Caki2 (cell line): ENCODE data around the gene HTR3A. TPM values are rescaled to one million over a fixed set of nuclear protein-coding genes. Genes with fewer than 3 reads are reported as not detected.
A peak's percentile ranks its signal among the peaks of the same experiment; 100 is the strongest.
"Not testable (repeated sequence)": the region's sequence is repeated elsewhere in the genome, so short reads cannot be mapped to it uniquely, and the experiment has no call there.

Experiments
- DNase-seq: peaks from one replicate; pipeline ENCODE4 v3.0.0-alpha.2; 2015; ENCODE audit warnings: low read depth
- in situ Hi-C: cut with HindIII; loops from 2 replicates; pipeline ENCODE4 v1.10.0; 2016; ENCODE audit warnings: low sequenced_read_pairs, low pct_unique_long_range_greater_than_20kb, mixed read lengths
- total RNA-seq: library from RNA; depleted of rRNA; stranded (reverse); fragments of >200 nt; shearing (Covaris generic); gene quantifications from 2 replicates; pipeline ENCODE4 v1.2.3, GENCODE V29; 2014; ENCODE audit warnings: low replicate concordance; rRNA removed

Gene HTR3A
- total RNA-seq, result not detected in 2 replicates

DNA sequence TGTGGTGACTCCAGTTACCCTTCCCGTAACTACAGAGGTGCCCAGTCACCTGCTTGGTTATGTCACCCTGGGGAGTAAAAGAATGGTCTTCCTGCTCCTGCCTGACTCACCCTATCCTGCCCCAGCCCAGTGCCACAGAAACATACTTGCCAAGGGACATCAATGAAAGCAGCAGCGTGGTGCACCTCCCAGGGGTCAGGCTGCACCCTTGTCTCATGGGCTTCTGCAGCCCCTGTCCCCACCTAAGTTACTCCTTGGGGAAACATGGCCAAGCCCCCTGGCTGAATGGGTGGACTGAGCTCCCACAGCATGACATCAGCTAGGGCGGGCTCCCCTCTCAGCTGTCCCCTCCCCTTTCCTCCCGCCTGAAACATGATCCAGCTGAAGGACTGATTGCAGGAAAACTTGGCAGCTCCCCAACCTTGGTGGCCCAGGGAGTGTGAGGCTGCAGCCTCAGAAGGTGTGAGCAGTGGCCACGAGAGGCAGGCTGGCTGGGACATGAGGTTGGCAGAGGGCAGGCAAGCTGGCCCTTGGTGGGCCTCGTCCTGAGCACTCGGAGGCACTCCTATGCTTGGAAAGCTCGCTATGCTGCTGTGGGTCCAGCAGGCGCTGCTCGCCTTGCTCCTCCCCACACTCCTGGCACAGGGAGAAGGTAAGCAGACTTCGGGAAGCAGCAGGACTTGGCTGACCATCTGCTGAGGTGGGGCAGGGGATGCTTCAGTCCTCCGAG, at the start of gene HTR3A:
Gene HTR3A, plus strand, starts transcription at position 368 of the 730 bp plus-strand sequence. Its CDS starts 218 bp downstream, at position 586.
- peak; percentile 84 for DNase-seq
- in situ Hi-C loops, result no loop called here

DNA sequence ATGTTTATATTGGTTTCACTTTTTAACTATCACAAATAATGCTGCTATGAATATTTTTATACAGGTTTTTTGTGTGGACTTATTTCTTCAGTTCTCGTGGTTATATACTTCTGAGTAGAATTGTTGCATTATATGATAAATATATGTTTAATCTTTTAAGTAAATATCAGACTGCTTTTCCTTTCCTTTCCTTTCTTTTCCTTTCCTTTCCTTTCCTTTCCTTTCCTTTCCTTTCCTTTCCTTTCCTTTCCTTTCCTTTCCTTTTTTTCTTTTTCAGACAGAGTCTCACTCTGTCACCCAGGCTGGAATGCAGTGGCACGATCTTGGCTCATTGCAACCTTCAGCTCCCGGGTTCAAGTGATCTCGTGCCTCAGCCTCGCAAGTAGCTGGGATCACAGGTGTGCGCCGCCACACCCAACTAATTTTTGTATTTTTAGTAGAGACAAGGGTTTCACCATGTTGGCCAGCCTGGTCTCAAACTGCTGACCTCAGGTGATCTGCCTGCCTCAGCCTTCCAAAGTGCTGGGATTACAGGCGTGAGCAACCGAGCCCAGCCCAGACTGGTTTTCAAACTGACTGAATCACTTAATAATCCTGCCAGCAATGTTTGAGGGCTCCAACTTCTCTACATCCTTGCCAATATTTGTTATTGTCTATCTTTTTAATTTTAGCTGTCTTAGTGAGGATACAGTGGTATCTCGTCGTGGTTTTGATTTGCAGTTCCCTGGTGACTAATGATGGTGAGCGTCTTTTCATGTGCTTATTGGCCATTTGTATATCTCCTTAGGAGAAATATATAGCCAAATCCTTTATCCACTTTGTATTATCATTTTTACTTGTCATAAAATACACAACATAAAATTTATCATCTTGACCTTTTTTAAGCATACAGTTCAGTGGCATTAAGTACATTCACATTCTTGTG, 48.4 kb upstream of the HTR3A start:
- in situ Hi-C loops, result no loop called here
- DNase-seq, result no peak

DNA sequence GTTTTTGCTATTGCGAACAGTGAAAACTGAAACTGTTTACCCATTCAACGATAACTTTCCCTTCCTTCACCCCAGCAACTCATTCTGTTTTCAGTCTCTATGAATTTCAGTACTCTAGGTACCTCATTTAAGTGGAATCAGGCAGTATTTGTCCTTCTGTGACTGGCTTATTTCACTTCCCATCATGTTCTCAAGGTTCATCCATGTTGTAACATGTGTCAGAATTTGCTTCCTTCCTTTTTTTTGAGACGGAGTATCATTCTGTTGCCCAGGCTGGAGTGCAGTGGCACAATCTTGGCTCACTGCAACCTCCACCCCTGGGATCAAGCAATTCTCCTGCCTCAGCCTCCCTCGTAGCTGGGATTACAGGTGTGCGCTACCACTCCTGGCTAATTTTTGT, 46.6 kb upstream of the HTR3A start:
- in situ Hi-C loops, result no loop called here
- DNase-seq, result no peak

DNA sequence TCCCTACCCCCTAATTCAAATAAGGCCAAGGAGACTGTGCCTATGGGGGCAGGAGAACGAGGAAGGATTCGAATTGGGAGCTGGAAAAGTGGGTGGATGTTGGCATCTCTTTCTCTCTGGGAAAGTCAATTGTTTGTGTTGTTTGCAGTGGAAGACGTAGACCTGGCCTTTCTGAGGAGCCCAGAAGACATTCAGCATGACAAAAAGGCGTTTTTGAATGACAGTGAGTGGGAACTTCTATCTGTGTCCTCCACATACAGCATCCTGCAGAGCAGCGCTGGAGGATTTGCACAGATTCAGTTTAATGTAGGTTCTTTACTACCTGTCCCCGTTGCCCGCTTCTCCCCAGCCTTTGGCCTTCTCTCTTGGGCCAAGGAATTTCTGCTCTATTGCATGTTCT, 42.1 kb upstream of the HTR3A start:
- in situ Hi-C loops, result no loop called here
- no peak for DNase-seq

DNA sequence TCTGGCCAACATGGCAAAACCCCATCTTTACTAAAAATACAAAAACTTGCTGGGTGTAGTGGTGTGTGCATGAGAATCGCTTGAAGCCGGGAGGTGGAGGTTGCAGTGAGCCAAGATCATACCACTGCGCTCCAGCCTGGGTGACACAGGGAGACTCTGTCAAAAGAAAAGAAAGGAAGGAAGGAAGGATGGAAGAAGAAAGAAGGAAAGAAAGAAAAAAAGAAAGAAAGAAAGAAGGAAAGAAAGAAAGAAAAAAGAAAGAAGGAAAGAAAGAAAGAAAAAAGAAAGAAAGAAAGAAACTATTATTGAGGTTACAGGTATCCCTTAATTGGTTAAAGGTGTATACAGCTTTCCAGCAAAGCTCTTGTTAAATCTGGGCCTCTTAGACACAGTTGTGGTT, 40.7 kb upstream of the HTR3A start:
- DNase-seq, in situ Hi-C loops: not testable (repeated sequence)

DNA sequence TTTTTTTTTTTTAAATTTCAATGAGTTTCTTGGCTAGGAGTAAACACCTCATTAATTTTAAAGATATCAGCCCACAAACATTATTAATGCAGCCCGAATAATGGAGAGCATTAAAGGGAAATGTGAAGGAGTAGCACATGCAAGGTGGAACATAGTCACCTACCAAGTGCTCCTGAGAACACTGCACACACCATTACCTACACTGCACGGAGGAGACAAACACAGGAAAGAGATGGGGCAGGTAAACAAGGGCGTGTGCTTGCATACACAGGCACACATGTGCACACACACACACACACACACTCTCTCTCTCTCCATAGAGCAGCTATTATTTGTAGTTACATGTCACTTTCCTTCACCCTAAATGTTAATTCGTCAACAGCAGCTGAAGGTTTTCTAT, 40.1 kb upstream of the HTR3A start:
- no peak for DNase-seq
- in situ Hi-C loops, result no loop called here

DNA sequence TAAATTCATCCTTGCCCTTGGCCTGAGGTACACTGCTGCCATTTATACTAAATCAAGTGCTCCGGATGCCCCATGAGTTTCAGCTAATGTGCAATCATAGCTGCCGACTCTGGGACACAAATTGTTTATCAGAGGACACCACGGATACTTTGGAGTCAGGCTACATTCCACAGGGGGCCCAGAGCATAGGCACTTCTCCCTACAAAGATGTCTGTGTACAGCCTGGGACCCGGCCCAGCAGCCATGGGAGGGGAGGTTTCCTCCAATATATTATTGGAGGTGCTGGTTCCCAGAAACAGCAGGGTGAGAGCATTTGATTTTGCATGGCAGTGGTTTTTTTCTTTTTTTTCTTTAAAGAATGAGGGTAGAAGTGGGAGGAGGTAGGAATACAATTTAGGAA, 39.0 kb upstream of the HTR3A start:
- in situ Hi-C loops, result no loop called here
- no peak for DNase-seq

DNA sequence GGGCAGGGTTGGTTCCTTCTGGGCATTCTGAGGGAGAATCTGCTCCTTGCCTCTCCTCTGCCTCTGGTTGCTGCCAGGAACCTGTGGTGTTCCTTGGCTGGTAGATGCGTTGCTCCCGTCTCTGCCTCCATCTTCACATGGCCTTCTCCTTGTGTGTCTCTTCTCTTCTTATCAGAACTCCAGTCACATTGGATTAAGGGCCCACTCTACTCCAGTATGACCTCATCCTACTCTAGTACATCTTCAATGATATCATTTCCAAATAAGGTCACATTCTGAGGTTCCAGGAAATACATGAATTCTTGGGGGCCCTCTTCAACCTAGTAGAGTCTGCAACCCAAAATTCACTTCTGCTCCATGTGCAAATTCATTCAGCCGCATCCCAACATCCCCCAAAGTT, 37.0 kb upstream of the HTR3A start:
- DNase-seq, result no peak
- in situ Hi-C loops, result no loop called here

DNA sequence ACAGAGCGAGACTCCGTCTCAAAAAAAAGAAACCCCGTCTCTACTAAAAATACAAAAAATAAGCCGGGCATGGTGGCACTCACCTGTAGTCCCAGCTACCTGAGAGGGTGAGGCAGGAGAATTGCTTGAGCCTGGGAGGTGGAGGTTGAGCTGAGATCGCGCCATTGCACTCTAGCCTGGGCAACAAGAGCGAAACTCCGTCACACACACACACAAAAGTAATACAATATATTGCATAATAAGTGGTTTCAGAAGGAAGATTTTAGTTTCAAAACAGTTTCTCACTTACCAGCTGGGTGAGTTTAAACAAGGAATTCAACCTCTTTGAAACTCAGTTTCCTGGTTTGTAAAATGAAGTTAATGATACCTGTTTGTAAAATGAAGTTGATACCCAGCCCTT, 32.7 kb upstream of the HTR3A start:
- DNase-seq, result no peak
- in situ Hi-C loops, result no loop called here

DNA sequence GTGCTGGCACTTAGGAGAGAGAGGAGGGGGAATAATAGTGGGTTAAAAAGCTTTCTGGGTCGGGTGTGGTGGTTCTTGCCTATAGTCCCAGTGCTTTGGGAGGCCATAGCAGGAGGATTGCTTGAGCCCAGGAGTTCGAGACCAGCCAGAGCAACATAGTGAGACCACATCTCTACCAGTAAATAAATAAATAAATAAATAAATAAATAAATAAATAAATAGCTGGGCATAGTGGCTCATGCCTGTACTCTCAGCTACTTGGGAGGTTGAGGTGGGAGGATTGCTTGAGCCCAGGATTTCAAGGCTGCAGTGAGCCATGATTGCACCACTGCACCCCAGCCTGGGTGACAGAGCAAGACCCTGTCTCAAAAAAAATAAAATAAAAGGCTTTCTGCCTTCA, 28.7 kb upstream of the HTR3A start:
- DNase-seq, in situ Hi-C loops: not testable (repeated sequence)

DNA sequence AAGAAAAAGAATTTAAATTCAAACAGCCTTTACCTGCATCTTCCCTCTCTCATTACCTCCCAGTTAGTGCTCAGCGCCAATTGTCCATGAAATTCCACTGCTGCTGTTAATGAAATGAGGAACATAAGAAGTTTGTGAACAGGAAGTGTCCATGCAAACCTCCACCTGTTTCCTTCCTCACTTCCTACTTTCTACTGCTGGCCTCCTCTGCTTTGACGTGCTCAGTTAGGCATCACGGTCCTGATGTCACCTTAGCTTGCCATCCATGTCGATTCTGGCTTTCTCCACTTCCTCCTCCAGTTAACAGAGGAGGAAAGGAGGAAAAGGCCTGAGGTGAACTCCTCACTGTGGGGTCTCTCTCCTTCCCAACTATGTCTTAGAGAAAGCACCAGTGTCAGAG, 26.9 kb upstream of the HTR3A start:
- DNase-seq, result no peak
- in situ Hi-C loops, result no loop called here

DNA sequence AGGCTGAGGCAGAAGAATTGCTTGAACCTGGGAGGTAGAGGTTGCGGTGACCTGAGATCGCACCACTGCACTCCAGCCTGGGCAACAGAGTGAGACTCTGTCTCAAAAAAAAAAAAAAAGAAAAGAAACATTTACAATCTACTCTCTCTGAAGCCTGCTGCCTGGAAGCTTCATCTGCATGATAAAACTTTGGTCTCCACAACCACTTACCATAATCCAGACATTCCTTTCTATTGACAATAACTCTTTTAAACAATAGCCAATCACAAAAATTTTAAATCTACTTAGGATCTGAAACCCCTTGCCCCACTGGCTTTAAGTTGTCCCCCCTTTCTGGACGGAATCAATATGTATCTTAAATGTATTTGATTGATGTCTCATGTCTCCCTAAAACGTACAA, 25.0 kb upstream of the HTR3A start:
- in situ Hi-C loops, result no loop called here
- no peak for DNase-seq

DNA sequence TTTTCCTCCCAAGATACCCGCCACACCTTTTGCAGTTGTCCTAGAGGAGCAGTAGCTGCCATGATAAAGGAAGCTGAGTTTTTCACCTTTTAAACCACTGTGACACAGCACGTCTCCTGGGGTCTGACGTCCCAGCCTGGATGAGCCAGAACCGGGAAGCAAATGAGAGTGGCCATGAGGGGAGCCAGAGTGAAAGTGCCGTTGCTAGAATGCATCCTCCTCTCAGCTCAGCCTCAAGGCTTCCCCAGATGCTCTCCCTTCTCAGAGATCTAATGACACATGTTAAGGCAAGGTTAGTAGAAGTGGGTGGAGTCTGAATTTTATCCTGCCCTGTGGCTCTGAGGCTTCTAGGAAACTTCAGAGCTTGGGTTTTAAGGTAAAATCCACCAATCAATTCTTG, 23.4 kb upstream of the HTR3A start:
- in situ Hi-C loops, result no loop called here
- DNase-seq, result no peak

DNA sequence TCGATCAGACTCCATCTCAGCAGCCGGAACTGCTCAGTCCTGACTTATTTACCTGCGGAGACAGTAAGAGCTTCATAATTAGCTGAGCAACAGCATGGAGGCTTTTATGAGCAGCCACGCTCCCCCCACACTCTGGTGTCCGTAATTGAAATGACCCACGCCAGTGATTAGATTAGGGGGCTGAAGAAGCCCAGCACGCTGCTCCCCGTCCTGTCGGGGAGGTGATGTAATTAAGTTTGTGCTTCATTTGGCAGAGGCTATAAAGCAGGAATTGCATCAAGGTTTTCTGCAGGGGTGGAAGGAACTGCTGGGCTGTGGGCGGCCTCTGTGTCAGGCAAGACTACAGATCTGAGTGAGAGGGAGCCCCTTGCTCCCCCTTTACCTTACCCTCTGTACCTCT, 22.8 kb upstream of the HTR3A start:
- no peak for DNase-seq
- in situ Hi-C loops, result no loop called here

DNA sequence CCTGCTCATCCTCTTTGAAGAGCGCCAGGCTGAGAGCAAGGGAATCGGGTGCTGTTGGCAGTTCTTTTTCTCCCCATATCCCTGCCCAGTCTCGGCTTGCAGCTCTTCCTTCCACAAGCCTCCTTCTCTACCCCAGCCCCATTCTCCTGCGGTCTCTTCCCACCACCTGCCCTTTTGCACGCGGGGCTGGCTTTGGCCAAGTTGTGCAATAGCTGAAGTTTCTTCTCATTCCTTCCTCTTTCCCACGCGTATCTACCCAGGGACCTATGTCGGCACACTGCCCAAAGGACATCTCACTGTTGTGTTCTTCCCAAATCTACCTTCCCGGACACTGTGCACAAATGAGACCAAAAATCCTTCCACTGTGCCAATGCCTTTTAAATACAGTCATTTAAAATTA, 22.3 kb upstream of the HTR3A start:
- in situ Hi-C loops, result no loop called here
- DNase-seq, result no peak

DNA sequence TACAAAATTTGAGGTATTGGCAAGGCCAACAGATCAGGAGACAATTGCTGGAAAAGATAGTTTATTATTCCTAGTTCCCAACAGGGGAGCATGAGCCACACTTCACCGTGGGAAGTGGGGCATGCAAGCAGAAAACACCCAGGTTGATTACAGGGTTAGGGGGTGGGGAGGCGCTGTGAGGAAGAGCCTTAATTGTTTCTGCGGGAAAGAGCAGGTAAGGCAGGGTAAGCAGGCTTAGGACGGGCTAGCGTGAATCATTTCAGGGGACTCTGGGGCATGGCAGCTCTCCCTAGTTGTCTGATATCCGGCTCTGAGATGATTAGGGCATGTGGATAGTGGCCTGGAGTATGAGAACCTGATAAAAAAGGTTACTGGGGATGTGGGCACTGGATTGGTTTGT, 20.7 kb upstream of the HTR3A start:
- DNase-seq, result no peak
- in situ Hi-C loops, result no loop called here

DNA sequence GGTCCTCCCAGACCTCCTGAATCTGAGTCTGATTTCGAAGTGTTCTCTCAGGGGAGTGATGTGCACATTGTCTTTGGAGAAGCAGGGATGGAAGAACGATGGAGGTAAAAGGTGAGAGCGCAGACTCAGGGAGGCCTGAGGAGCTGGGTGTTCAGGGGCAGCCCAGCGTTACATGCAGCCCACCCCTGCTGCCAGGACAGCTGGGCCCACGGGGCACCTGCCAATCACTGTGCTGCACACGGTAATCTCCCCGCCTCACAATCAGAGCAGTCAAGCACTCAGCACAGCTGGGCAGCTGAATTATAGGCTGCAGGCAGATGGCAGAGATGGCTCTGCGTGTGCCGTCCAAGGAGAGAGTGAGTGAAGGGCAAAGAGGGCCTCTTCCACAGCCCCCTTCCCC, 17.9 kb upstream of the HTR3A start:
- DNase-seq, result no peak
- in situ Hi-C loops, result no loop called here

DNA sequence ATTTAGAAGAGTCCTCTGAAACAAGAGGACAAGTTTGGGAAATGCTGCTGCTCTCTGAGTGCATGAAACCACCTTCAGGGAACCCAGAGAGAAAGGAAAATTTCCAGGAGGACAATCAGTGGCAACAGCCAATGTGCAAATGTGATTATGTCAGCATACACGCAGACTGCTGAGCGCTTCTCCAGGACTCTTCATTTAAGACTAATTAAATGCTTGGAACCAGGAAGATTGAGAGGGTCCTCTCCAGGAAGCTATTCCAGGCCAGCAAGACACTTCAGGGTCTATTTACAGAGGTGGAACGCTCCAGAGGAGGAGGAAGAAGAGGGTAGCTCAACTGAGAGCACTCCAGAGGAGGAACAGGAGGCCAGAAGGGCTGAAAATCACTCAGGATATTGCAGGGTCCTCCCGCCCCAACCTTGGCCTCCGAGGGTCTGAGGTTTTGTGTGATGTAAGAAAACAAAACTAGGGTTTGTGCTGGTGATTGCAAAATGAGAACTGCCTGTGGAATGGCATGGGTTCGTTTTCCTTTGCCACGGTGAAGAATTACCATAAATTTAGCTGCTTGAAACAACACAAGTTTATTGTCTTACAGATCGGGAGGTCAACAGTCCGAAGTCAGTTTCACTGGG, 14.1 kb upstream of the HTR3A start:
- in situ Hi-C loops, result no loop called here
- no peak for DNase-seq

DNA sequence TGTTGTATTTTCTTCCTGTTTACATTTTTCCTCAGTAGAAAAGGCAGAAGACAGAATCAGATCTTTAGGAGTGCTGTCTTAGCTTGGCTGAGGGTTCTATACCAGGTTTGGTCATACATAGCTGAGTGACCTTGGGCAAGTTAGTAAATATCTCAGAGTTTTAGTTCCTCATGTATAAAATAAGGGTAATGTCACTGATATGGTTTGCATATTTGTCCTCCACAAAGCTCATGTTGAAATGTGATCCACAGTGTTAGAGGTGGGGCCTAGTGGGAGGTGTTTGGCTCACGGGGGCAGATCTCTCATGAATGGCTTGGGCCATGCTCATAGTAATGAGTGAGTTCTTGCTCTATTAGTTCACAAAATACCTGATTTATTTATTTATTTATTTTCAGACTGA, 7.5 kb upstream of the HTR3A start:
- DNase-seq, result no peak
- in situ Hi-C loops, result no loop called here
